Measurements from ENCODE around the gene GRIA4. TPM values are rescaled to one million over a fixed set of nuclear protein-coding genes. Genes with fewer than 3 reads are reported as not detected.

GRIA4 gene
- polyA plus RNA-seq (ENCODE audit: insufficient read length in 3 of 3): under 1 TPM; 0.51 to 0.94 (median 0.72) TPM

- peak in 1 of 3 donors; percentile 10 for DNase-seq (ENCODE audit: low read depth in 3 of 3, low spot score in 2 of 3)
Measured at GRCh38 chr11:105609832-105610781, at the start of gene GRIA4. GRIA4 (plus strand) TSS chr11:105610073; CDS start chr11:105610998, 925 bp downstream.

- DNase-seq (ENCODE audit: low read depth in 3 of 3, low spot score in 2 of 3): no peak
Measured at GRCh38 chr11:105573091-105573490, 36.8 kb upstream of the GRIA4 start.

- no peak for DNase-seq (ENCODE audit: low read depth in 3 of 3, low spot score in 2 of 3)
Measured at GRCh38 chr11:105574974-105575373, 34.9 kb upstream of the GRIA4 start.

- DNase-seq (ENCODE audit: low read depth in 3 of 3, low spot score in 2 of 3): no peak
Measured at GRCh38 chr11:105577641-105578040, 32.2 kb upstream of the GRIA4 start.

- no peak for DNase-seq (ENCODE audit: low read depth in 3 of 3, low spot score in 2 of 3)
Measured at GRCh38 chr11:105579111-105579510, 30.8 kb upstream of the GRIA4 start.

- DNase-seq (ENCODE audit: low read depth in 3 of 3, low spot score in 2 of 3): no peak
Measured at GRCh38 chr11:105582497-105582896, 27.4 kb upstream of the GRIA4 start.

GRCh38 chr11:105588001-105588400 lies 21.9 kb upstream of the GRIA4 start:
- no peak for DNase-seq (ENCODE audit: low read depth in 3 of 3, low spot score in 2 of 3)

- DNase-seq (ENCODE audit: low read depth in 3 of 3, low spot score in 2 of 3): no peak
Measured at GRCh38 chr11:105589346-105589745, 20.5 kb upstream of the GRIA4 start.

- no peak for DNase-seq (ENCODE audit: low read depth in 3 of 3, low spot score in 2 of 3)
Measured at GRCh38 chr11:105592035-105592434, 17.8 kb upstream of the GRIA4 start.

- no peak for DNase-seq (ENCODE audit: low read depth in 3 of 3, low spot score in 2 of 3)
Measured at GRCh38 chr11:105598371-105598770, 11.5 kb upstream of the GRIA4 start.

- no peak for DNase-seq (ENCODE audit: low read depth in 3 of 3, low spot score in 2 of 3)
Measured at GRCh38 chr11:105603156-105603555, 6.7 kb upstream of the GRIA4 start.

GRCh38 chr11:105609341-105609781 lies 512 bp upstream of the GRIA4 start:
- DNase-seq (ENCODE audit: low read depth in 3 of 3, low spot score in 2 of 3): no peak

- DNase-seq (ENCODE audit: low read depth in 3 of 3, low spot score in 2 of 3): no peak
Measured at GRCh38 chr11:105610871-105611571, 1.1 kb downstream of the GRIA4 start.

- no peak for DNase-seq (ENCODE audit: low read depth in 3 of 3, low spot score in 2 of 3)
Measured at GRCh38 chr11:105611572-105612441, 1.9 kb downstream of the GRIA4 start.

- DNase-seq (ENCODE audit: low read depth in 3 of 3, low spot score in 2 of 3): no peak
Measured at GRCh38 chr11:105612771-105613170, 2.9 kb downstream of the GRIA4 start.

GRCh38 chr11:105613183-105613582 lies 3.3 kb downstream of the GRIA4 start:
- DNase-seq (ENCODE audit: low read depth in 3 of 3, low spot score in 2 of 3): no peak

- no peak for DNase-seq (ENCODE audit: low read depth in 3 of 3, low spot score in 2 of 3)
Measured at GRCh38 chr11:105618343-105618955, 8.6 kb downstream of the GRIA4 start.

- DNase-seq (ENCODE audit: low read depth in 3 of 3, low spot score in 2 of 3): no peak
Measured at GRCh38 chr11:105619556-105619955, 9.7 kb downstream of the GRIA4 start.

- no peak for DNase-seq (ENCODE audit: low read depth in 3 of 3, low spot score in 2 of 3)
Measured at GRCh38 chr11:105622016-105622415, 12.1 kb downstream of the GRIA4 start.

GRCh38 chr11:105632316-105632715 lies 22.4 kb downstream of the GRIA4 start:
- no peak for DNase-seq (ENCODE audit: low read depth in 3 of 3, low spot score in 2 of 3)
